Measurements from ENCODE around the gene RANBP3. TPM values are rescaled to one million over a fixed set of nuclear protein-coding genes. Genes with fewer than 3 reads are reported as not detected.

Gene RANBP3
- total RNA-seq, 1 donor from 2014 or later = 122 TPM

DNA sequence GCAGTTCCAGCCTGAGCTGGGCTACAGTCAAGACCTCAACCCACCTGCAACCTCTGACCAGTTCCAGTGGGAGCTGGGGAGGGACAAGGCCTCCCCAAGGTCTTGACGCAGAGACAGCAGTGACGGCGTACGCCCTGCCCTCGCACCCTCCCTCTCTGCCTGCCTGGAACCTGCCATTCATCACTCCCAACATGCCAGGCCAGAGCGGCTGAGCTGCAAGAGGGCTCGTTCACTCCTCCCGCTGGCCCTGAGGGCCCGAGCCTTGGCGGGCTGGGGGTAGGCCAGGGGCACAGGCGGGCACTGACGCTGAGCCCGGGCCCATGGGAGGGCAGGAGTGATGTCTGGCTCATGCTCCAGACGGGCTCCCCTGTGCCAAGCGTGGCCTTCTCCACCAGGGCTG is 82.5 kb downstream of the RANBP3 start:
- H3K36me3 Mint-ChIP-seq (ENCODE audit: low read depth) = no peaks in the 10 kb centered on the region
- TF ChIP-seq, protein P1, sequence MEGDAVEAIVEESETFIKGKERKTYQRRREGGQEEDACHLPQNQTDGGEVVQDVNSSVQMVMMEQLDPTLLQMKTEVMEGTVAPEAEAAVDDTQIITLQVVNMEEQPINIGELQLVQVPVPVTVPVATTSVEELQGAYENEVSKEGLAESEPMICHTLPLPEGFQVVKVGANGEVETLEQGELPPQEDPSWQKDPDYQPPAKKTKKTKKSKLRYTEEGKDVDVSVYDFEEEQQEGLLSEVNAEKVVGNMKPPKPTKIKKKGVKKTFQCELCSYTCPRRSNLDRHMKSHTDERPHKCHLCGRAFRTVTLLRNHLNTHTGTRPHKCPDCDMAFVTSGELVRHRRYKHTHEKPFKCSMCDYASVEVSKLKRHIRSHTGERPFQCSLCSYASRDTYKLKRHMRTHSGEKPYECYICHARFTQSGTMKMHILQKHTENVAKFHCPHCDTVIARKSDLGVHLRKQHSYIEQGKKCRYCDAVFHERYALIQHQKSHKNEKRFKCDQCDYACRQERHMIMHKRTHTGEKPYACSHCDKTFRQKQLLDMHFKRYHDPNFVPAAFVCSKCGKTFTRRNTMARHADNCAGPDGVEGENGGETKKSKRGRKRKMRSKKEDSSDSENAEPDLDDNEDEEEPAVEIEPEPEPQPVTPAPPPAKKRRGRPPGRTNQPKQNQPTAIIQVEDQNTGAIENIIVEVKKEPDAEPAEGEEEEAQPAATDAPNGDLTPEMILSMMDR (conservative IDR thresholded peaks at IDR 0.05) = no peak
- no peak overlapping the region for H3K27ac Mint-ChIP-seq (ENCODE audit: unreplicated experiment)
- no peaks in the 10 kb centered on the region for H3K4me1 Mint-ChIP-seq
- no peaks in the 10 kb centered on the region for H3K9me3 Mint-ChIP-seq
- DNase-seq (ENCODE audit: low read depth, low spot score) = no peak
- no peak overlapping the region for H3K4me3 Mint-ChIP-seq
- peaks cover 7% of the 10 kb centered on the region for H3K27me3 Mint-ChIP-seq (ENCODE audit: low read depth)

DNA sequence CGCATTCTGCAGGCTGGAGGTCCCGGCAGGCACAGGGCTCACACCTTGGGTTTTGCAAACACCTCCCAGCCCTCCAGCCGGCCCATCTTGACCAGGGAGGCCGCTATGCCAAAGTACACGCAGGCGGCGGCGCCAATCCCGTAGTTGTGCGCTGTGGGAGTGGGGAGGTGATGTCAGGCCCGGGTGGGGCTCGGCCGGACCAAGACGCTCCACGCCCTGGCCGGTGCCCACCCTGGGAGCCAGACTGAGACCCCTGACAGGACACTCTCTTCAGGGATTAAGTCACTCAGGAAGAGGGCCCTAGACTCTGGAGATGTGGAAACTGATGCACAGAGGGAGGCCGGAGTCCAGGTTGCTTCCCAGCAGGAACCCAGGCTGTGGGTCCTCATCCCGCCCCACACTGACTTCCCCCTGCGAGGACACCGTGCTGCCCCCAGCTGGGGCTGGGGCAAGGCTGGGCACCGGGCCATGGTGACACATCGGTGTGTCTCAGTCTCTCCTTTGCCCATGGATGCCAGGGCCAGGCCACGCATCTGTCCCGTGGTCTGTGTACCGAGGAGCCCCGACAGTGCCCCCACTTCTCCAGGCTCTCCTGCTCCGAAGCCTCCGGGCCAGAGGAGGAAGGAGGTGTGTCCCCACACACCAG is 83.1 kb downstream of the RANBP3 start:
- Mint-ChIP-seq H3K27me3 (ENCODE audit: low read depth) (peaks cover 13% of the 10 kb centered on the region), H3K9me3 (no peaks in the 10 kb centered on the region), H3K27ac (ENCODE audit: unreplicated experiment) (no peak overlapping the region), H3K4me3 (no peak overlapping the region), H3K36me3 (ENCODE audit: low read depth) (no peaks in the 10 kb centered on the region), H3K4me1 (no peaks in the 10 kb centered on the region)
- no peak for DNase-seq (ENCODE audit: low read depth, low spot score)
- TF ChIP-seq, protein P1 (conservative IDR thresholded peaks at IDR 0.05) = no peak

DNA sequence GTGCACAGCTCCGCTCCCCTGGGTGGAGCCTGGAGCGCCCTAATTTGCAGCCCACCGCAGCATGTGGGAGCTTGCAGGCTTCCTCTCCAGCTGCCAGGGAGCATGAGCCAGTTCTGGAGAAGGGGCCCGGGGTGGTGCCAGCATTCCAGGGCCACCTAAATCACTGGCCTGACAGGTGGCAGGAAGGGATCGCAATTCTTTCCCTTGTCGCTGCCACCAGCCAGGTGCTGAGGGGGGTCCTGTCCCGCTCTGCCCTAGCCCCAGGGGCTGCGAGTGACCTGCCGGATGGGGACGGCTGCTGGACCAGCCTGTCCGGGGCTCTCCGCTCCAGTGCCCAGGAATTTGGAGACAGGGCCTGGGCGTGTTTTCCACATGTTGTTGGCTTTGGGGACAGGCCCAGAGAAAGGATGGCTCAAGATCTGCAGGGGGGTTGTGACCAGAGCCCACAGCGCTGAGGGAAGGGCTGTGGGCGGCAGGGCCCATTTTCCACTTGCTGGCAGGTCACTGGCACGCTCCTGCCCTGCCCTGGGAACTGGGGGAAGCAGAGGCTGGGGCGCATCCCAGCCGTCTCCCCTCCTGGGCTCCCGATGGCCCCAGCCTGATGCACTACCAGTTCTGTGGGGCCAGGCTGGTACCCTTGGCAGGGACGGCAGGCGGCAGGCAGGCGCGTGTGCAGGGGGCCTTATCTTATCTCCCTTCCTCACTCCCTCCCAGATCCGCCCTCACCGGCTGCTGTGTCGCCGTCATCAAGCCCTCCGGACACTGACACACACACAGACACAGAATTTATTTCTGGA is 83.8 kb downstream of the RANBP3 start:
- TF ChIP-seq, protein P1 (conservative IDR thresholded peaks at IDR 0.05) = no peak
- Mint-ChIP-seq H3K4me3 (no peak overlapping the region), H3K4me1 (peaks cover 5% of the 10 kb centered on the region), H3K27me3 (ENCODE audit: low read depth) (peaks cover 18% of the 10 kb centered on the region), H3K36me3 (ENCODE audit: low read depth) (no peaks in the 10 kb centered on the region), H3K27ac (ENCODE audit: unreplicated experiment) (no peak overlapping the region), H3K9me3 (no peaks in the 10 kb centered on the region)
- DNase-seq (ENCODE audit: low read depth, low spot score) = no peak

DNA sequence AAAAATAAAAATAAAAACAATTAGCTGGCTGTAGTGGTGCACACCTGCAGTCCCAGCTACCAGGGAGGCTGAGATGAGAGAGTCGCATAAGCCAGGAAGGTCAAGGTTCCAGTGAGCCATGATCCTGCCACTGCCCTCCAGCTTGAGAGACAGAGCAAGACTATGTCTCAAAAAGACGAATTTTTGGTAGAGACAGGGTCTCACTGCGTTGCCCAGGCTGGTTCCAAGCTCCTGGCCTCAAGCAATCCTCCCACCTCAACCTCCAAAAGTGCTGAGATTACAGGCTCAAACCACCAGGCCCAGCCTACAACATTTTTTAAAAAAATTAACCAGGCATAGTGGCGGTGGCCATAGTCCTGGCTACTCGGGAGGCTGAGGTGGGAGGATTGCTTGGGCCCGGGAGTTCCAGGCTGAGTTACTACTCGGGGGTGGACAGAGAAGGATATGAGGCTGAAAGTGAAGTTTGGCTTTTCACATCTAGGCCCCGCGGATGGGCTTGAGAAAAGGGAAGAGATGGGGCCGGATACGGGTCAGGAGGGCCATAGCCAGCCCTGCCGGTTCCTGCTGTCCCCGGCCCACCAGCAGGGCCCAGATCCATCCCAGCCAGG is 84.5 kb downstream of the RANBP3 start:
- Mint-ChIP-seq H3K9me3 (no peaks in the 10 kb centered on the region), H3K4me1 (peaks cover 5% of the 10 kb centered on the region), H3K4me3 (no peak overlapping the region), H3K27me3 (ENCODE audit: low read depth) (peaks cover 19% of the 10 kb centered on the region), H3K36me3 (ENCODE audit: low read depth) (no peaks in the 10 kb centered on the region), H3K27ac (ENCODE audit: unreplicated experiment) (no peak overlapping the region)
- TF ChIP-seq, protein P1 (conservative IDR thresholded peaks at IDR 0.05) = no peak
- no peak for DNase-seq (ENCODE audit: low read depth, low spot score)

DNA sequence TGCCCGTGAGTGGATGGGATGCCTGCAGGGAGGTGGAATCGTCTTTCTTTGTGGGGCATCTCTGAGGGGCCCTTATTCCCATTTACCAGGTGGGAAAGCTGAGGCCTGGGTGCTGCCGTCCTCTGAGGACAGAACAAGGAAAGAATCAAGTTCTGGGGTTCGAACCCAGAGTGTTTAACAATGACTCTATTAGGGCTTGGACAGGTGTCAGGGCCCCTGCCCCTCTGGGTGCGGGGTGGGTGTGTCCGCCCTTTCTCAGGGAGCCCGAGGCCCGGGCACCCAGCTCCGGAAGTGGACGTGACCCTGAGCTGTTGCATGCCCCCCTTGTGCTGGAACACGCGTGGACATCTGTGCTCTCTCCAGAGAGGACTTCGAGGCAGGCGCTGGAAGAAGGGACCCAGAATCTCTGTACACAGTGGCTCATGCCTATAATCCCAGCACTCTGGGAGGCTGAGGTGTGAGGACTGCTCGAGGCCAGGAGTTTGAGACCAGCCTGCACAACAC is 85.1 kb downstream of the RANBP3 start:
- Mint-ChIP-seq H3K4me3 (peak overlapping the region; percentile 47), H3K27ac (ENCODE audit: unreplicated experiment) (no peak overlapping the region)

More for the DNA sequence above, 85.1 kb downstream of the RANBP3 start:
- no peaks in the 10 kb centered on the region for H3K36me3 Mint-ChIP-seq (ENCODE audit: low read depth)
- peaks cover 5% of the 10 kb centered on the region for H3K4me1 Mint-ChIP-seq
- H3K27me3 Mint-ChIP-seq (ENCODE audit: low read depth) = peaks cover 21% of the 10 kb centered on the region
- no peak for DNase-seq (ENCODE audit: low read depth, low spot score)
- no peaks in the 10 kb centered on the region for H3K9me3 Mint-ChIP-seq
- TF ChIP-seq, protein P1 (conservative IDR thresholded peaks at IDR 0.05) = no peak
